HepG2 (cell line): Measurements from ENCODE around the gene ZNF20. TPM values are rescaled to one million over a fixed set of nuclear protein-coding genes. Genes with fewer than 3 reads are reported as not detected.

ENCODE experiments used
- ATAC-seq: fragments of 200-7000 bp; cut with Tn5 transposase; 3 replicates; pipeline ENCODE4 v1.9.1; 2020; ENCODE audit warnings: mild to moderate bottlenecking, moderate library complexity
- BruUV-seq: library from RNA; stranded (reverse); fragments of 400-500 nt; replicated peaks from 2 replicates; lab custom pipeline; 2021; lab: Mats Ljungman, UMichigan
- CTCF ChIA-PET: fragments of 300-600 bp; formaldehyde crosslinking; extraction: SDS; loops from one replicate; lab custom pipeline; 2021; ENCODE audit warnings: low total read pairs, inconsistent platforms, low intra/inter-chr PET ratio; lab: Yijun Ruan, JAX
- POLR2A ChIA-PET: fragments of 350-600 bp; sonication (Branson Sonifier 250); formaldehyde crosslinking; loops from one replicate; lab custom pipeline; 2020; ENCODE audit warnings: antibody characterized with exemption, inconsistent platforms; lab: Yijun Ruan, JAX
- DNase-seq: peaks from one replicate; pipeline ENCODE4 v3.0.0-alpha.2; 2015; ENCODE audit warnings: low spot score
- FAIRE-seq: peaks from 3 replicates; lab custom pipeline; 2011; peaks lifted over from hg19 to GRCh38; lab: Jason Lieb, UNC
- H2AFZ ChIP-seq: one replicate; pipeline ENCODE4 v1.6.1; 2011; ENCODE audit warnings: low read length, inconsistent platforms
- H3K27ac ChIP-seq: fragments of 300-600 bp; 3 replicates; pipeline ENCODE4 v1.8.0; 2011; ENCODE audit warnings: mixed run types, mild to moderate bottlenecking, mixed read lengths, low read length, inconsistent platforms; ENCODE audit not compliant: insufficient read depth; ENCODE audit errors: extremely low read length
- H3K27me3 ChIP-seq, 2 experiments: fragments of 200-600 bp in 1 of 2; 2 replicates in 1 of 2; 3 replicates in 1 of 2; pipeline versions ENCODE4 v1.6.0 to v1.8.0; 2011; ENCODE audit warnings: low read length in 2 of 2, mild to moderate bottlenecking in 2 of 2, moderate library complexity in 2 of 2, inconsistent platforms in 1 of 2; ENCODE audit not compliant: insufficient read depth in 2 of 2, control insufficient read depth in 1 of 2
- H3K36me3 ChIP-seq, 2 experiments: fragments of 200-600 bp in 1 of 2; replicated peaks in 1 of 2; 2 replicates in 1 of 2; 3 replicates in 1 of 2; pipeline versions ENCODE4 v1.5.1 to v1.8.0; 2011; ENCODE audit warnings: low read length in 2 of 2, inconsistent platforms in 1 of 2; ENCODE audit not compliant: insufficient read depth in 2 of 2, control insufficient read depth in 1 of 2
- H3K4me1 ChIP-seq: 2 replicates; pipeline ENCODE4 v1.5.1; 2012; ENCODE audit warnings: low read length, inconsistent platforms; ENCODE audit not compliant: insufficient read depth
- H3K4me2 ChIP-seq: 2 replicates; pipeline ENCODE4 v1.6.0; 2011; ENCODE audit warnings: low read depth, low read length, inconsistent platforms
- H3K4me3 ChIP-seq, 3 experiments: fragments of 200-600 bp in 1 of 3; sonication (generic), shearing (Covaris generic) in 1 of 3; replicated peaks in 1 of 3; 2 replicates each; pipeline ENCODE4 v1.5.1; 2011 to 2016; ENCODE audit warnings: low read length in 3 of 3, inconsistent platforms in 2 of 3, low read depth in 2 of 3, mild to moderate bottlenecking in 2 of 3, control low read depth in 1 of 3, mixed read lengths in 1 of 3; ENCODE audit not compliant: insufficient read depth in 1 of 3
- H3K79me2 ChIP-seq: one replicate; pipeline ENCODE4 v1.6.1; 2011; ENCODE audit warnings: low read length, inconsistent platforms; ENCODE audit not compliant: insufficient read depth
- H3K9ac ChIP-seq: 2 replicates; pipeline ENCODE4 v1.6.0; 2011; ENCODE audit warnings: mild to moderate bottlenecking, low read depth, low read length, inconsistent platforms; ENCODE audit not compliant: insufficient read depth
- H3K9me3 ChIP-seq: 2 replicates; pipeline ENCODE4 v1.5.1; 2012; ENCODE audit warnings: mild to moderate bottlenecking, low read length
- H4K20me1 ChIP-seq: 2 replicates; pipeline ENCODE4 v1.6.0; 2011; ENCODE audit warnings: inconsistent platforms, mild to moderate bottlenecking, low read length, moderate library complexity; ENCODE audit not compliant: insufficient read depth
- CBFB ChIP-seq: sonication (generic); formaldehyde crosslinking; IDR thresholded peaks from 2 replicates; pipeline ENCODE4 v1.4.0; 2020; ENCODE audit warnings: missing genetic modification reagents
- CTCF ChIP-seq: sonication (generic); formaldehyde crosslinking; IDR thresholded peaks from 2 replicates; pipeline ENCODE4 v1.5.0; 2020; ENCODE audit warnings: mild to moderate bottlenecking, missing genetic modification reagents, moderate library complexity
- HMGXB4 ChIP-seq, 2 experiments: sonication (generic) in 1 of 2; formaldehyde crosslinking in 1 of 2; IDR thresholded peaks; 2 replicates each; pipeline versions ENCODE4 v1.4.0 to v1.6.1; 2018 to 2020; ENCODE audit warnings: missing genetic modification reagents in 2 of 2, borderline replicate concordance in 1 of 2, low read depth in 1 of 2, mild to moderate bottlenecking in 1 of 2, missing biosample characterization in 1 of 2
- HNF4G ChIP-seq, 2 experiments: sonication (generic) in 1 of 2; formaldehyde crosslinking in 1 of 2; IDR thresholded peaks; 2 replicates each; pipeline versions ENCODE4 v1.4.0 to v1.6.1; 2011 to 2020; ENCODE audit warnings: borderline replicate concordance in 2 of 2, low read depth in 2 of 2, mild to moderate bottlenecking in 2 of 2, low read length in 1 of 2, missing genetic modification reagents in 1 of 2, moderate library complexity in 1 of 2
- MAF1 ChIP-seq: sonication (generic); formaldehyde crosslinking; IDR thresholded peaks from 2 replicates; pipeline ENCODE4 v1.5.0; 2020; ENCODE audit warnings: missing genetic modification reagents, borderline replicate concordance
- NPAS2 ChIP-seq: sonication (generic); formaldehyde crosslinking; IDR thresholded peaks from 2 replicates; pipeline ENCODE4 v1.8.0; 2022; ENCODE audit warnings: mild to moderate bottlenecking, missing genetic modification reagents, borderline replicate concordance
- SKIL ChIP-seq: sonication (generic); formaldehyde crosslinking; IDR thresholded peaks from 2 replicates; pipeline ENCODE4 v1.8.0; 2022; ENCODE audit warnings: missing genetic modification reagents, mild to moderate bottlenecking, moderate library complexity, borderline replicate concordance
- THRA ChIP-seq: sonication (generic); formaldehyde crosslinking; IDR thresholded peaks from 2 replicates; pipeline ENCODE4 v1.4.0; 2020; ENCODE audit warnings: missing genetic modification reagents, borderline replicate concordance
- XRCC5 ChIP-seq: fragments of 200-400 bp; formaldehyde crosslinking; optimal IDR thresholded peaks from 2 replicates; pipeline ENCODE3; 2017; ENCODE audit warnings: mild to moderate bottlenecking, low read length
- YEATS2 ChIP-seq: sonication (generic); formaldehyde crosslinking; IDR thresholded peaks from 2 replicates; pipeline ENCODE4 v1.4.0; 2020; ENCODE audit warnings: missing genetic modification reagents, borderline replicate concordance
- ZBTB3 ChIP-seq: sonication (generic); formaldehyde crosslinking; IDR thresholded peaks from 2 replicates; pipeline ENCODE4 v1.4.0; 2020; ENCODE audit warnings: low read depth, mild to moderate bottlenecking, moderate library complexity, missing genetic modification reagents, borderline replicate concordance
- ZNF605 ChIP-seq: sonication (generic); formaldehyde crosslinking; IDR thresholded peaks from 2 replicates; pipeline ENCODE4 v1.8.0; 2022; ENCODE audit warnings: mild to moderate bottlenecking, missing genetic modification reagents
- ZNF644 ChIP-seq: IDR thresholded peaks from 2 replicates; pipeline ENCODE4 v1.6.1; 2016; ENCODE audit warnings: low read depth
- ZNF740 ChIP-seq: sonication (generic); formaldehyde crosslinking; IDR thresholded peaks from 2 replicates; pipeline ENCODE4 v1.4.0; 2020; ENCODE audit warnings: missing genetic modification reagents
- ZNF780A ChIP-seq: sonication (generic); formaldehyde crosslinking; IDR thresholded peaks from 2 replicates; pipeline ENCODE4 v1.8.0; 2022; ENCODE audit warnings: mild to moderate bottlenecking, missing genetic modification reagents, moderate library complexity
- WGBS: methylation state at CpG from one replicate; pipeline ENCODE4 v1.1.6; 2017; ENCODE audit warnings: low lambda C conversion rate; 5-methylcytosine and 5-hydroxymethylcytosine counted together
- in situ Hi-C: cut with HindIII; loops from 2 replicates; pipeline ENCODE4 v1.10.0; 2017; ENCODE audit warnings: low pct_unique_long_range_greater_than_20kb; ENCODE audit not compliant: extremely low pct_ligation_motif_present
- intact Hi-C: fragments of 100-400 bp; cut with micrococcal nuclease; formaldehyde crosslinking; loops from one replicate; pipeline ENCODE4 v1.10.0; 2022; ENCODE audit not compliant: unreplicated experiment
- polyA plus RNA-seq, 8 experiments: library from polyadenylated mRNA; depleted of rRNA in 3 of 8; stranded (reverse) in 7 of 8; unstranded in 1 of 8; fragments of >200 nt; fragmentation: Illumina TruSeq in 4 of 8; extraction: Trizol in 4 of 8; gene quantifications; 2 replicates each; pipeline versions ENCODE4 v1.2.1 to v1.2.3, GENCODE V29; 2011 to 2016; ENCODE audit warnings: low read depth in 4 of 8, missing spikeins in 1 of 8, mixed read lengths in 1 of 8; ENCODE audit not compliant: insufficient read depth in 1 of 8
- total RNA-seq, 5 experiments: library from RNA; depleted of rRNA; stranded (reverse); fragments of >200 nt; fragmentation: Illumina TruSeq; extraction: Trizol; gene quantifications; 2 replicates each; pipeline ENCODE4 v1.2.3, GENCODE V29; 2016; ENCODE audit warnings: low read depth in 1 of 5

ZNF20 gene
- total and polyA plus RNA-seq, 2 of the 13 experiments (the other 11 are each of a cell fraction or from before 2014, with no cell fraction given): 1.6 to 8.0 TPM

- Histone ChIP-seq H3K27me3 (no peaks in the 10 kb centered on the region), H2AFZ (no peak overlapping the region), H4K20me1 (no peaks in the 10 kb centered on the region), H3K4me3 (no peak overlapping the region), H3K4me2 (peak overlapping the region; percentile 36; the same call in 1 of the 2 replicates), H3K27ac (no peak overlapping the region), H3K9me3 (0 out of 2 replicates have a peak, but pooled peaks cover 5% of the 10 kb centered on the region), H3K4me1 (peaks cover 17% of the 10 kb centered on the region), H3K36me3 (no peaks in the 10 kb centered on the region), H3K79me2 (peaks cover 2% of the 10 kb centered on the region), H3K9ac (no peak overlapping the region)
- FAIRE-seq: peak; percentile 76
- CTCF ChIA-PET: interaction anchor here (1.0 to 3.1 kb wide), 4 partner anchors 31 to 50 kb away, joined by 5 to 29 read pairs (median 18); partner anchors contain the start of gene ZNF20
- peak; percentile 68 for ATAC-seq
- DNase-seq: peak; percentile 53
- POLR2A ChIA-PET: interaction anchor here (1.0 to 2.2 kb wide), 4 partner anchors 31 to 127 kb away, joined by 3 to 19 read pairs (median 4); partner anchors contain the start of genes ZNF20 and ZNF625
- BruUV-seq: no TSS peak
- 74% methylated on average over 5 of the region's 5 CpGs for WGBS
- in situ Hi-C loops: loop anchor here (5.0 kb wide), 1 partner anchor 51 kb away; the partner anchor contains the start of gene ZNF20
- intact Hi-C loops: loop anchor here (1.0 kb wide), 1 partner anchor 50 kb away; no protein-coding TSS in a partner anchor
- no peak for TF ChIP-seq ZBTB3 (CRISPR knock-in tag)
- no peak for TF ChIP-seq HNF4G (IDR thresholded peaks at IDR 0.05; ENCODE audit: borderline replicate concordance, low read depth, low read length)
- TF ChIP-seq HNF4G (CRISPR knock-in tag; IDR thresholded peaks at IDR 0.05; ENCODE audit: borderline replicate concordance, low read depth): no peak
- no peak for TF ChIP-seq ZNF780A
- no peak for TF ChIP-seq MAF1 (CRISPR knock-in tag)
- TF ChIP-seq NPAS2 (CRISPR knock-in tag): no peak
- no peak for TF ChIP-seq SKIL
- peak; percentile 71; the same call in 1 of the 2 replicates for TF ChIP-seq ZNF644 (CRISPR knock-in tag)
- peak in 1 of 2 experiments; percentile 33; a peak in 1 of 4 replicates for TF ChIP-seq HMGXB4 (CRISPR knock-in tag; IDR thresholded peaks at IDR 0.05; ENCODE audit: borderline replicate concordance in 1 of 2, low read depth in 1 of 2)
- peak; percentile 47 for TF ChIP-seq XRCC5
- TF ChIP-seq ZNF605 (CRISPR knock-in tag): no peak
- peak; percentile 83 for TF ChIP-seq CTCF (CRISPR knock-in tag)
- 0 out of 2 replicates have a peak, but pooled peaks have one; percentile 44 for TF ChIP-seq ZNF740
- no peak for TF ChIP-seq THRA (CRISPR knock-in tag)
- no peak for TF ChIP-seq YEATS2 (CRISPR knock-in tag)
- TF ChIP-seq CBFB: no peak
Measured at GRCh38 chr19:12090807-12091206, 49.3 kb downstream of the ZNF20 start.
